ENCODE measurements around the gene TMEM138.

The TMEM138 gene

DNA sequence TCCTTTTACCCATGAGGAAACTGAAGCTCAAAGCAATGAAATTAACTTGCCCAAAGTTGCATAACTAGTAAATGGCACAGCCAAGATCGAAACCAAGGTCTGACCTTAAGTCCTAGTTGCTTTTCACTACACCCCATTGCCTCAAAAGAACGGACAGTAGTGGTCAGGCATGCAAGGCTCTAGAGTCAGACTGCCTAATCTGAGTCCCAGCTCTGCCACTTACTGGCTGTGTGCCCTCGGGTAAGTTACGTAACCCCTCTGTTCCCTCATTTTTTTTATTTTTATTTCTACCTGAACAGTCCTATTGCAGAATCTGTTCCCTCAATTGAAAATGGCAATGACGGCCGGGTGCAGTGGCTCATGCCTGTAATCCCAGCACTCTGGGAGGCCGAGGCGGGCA is 10.1 kb upstream of the TMEM138 start:
- TF ChIP-seq, protein P1, sequence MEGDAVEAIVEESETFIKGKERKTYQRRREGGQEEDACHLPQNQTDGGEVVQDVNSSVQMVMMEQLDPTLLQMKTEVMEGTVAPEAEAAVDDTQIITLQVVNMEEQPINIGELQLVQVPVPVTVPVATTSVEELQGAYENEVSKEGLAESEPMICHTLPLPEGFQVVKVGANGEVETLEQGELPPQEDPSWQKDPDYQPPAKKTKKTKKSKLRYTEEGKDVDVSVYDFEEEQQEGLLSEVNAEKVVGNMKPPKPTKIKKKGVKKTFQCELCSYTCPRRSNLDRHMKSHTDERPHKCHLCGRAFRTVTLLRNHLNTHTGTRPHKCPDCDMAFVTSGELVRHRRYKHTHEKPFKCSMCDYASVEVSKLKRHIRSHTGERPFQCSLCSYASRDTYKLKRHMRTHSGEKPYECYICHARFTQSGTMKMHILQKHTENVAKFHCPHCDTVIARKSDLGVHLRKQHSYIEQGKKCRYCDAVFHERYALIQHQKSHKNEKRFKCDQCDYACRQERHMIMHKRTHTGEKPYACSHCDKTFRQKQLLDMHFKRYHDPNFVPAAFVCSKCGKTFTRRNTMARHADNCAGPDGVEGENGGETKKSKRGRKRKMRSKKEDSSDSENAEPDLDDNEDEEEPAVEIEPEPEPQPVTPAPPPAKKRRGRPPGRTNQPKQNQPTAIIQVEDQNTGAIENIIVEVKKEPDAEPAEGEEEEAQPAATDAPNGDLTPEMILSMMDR (conservative IDR thresholded peaks at IDR 0.05; ENCODE audit: low read depth): no peak
- POLR2A ChIA-PET (ENCODE audit: low non-redundant PET): no interaction called here
- DNase-seq (ENCODE audit: low spot score): no peak
- no peak overlapping the region for H3K27ac ChIP-seq
- CTCF ChIA-PET: no interaction called here

DNA sequence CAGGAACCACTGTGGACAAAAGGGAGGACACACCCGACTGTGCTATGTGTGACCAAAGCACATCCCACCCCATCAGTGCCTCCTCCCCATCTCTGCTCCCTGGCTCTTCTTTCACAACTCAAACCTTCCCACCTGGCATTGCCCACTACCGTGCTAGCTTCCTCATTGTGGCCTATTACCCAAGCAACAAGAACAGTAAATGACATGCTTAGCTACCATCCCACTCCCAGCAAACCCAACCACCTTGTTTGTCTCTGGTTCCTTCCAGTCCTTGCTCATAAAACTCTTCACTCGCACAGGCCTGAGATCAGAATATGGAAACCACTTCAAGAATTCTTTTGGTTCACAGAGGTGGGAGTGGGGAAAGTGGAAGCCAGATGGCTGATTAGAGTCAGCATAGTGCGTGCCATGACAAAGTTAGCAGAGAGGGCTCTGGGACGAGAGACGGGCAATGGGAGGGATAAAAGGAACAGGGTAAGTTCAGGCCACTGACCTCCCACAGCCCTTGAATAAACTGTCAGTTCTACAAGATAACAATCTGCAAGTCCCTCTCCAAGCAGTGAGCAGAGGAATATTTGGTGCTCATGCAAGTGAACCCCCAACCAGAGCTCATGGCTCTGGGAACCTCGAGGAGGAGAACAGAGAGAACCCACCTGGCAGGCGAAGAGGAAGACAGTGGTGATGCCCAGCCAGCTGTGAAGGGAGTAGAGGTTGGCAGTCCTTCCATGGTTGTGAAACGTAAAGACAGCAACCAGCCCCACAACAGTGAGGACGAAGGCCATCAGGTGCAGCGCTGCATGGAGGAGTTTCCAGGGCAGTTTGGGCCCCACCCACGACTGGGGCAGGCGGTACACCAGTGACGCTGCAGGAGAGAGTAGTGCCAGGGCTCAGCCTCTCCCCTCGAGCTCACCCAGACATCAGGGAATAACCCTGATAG is 8.8 kb upstream of the TMEM138 start:
- DNase-seq (ENCODE audit: low spot score): no peak
- CTCF ChIA-PET: interaction anchor here (1.2 kb wide), 1 partner anchor 17 kb away, joined by 3 read pairs; no protein-coding TSS in a partner anchor
- TF ChIP-seq, protein P1 (conservative IDR thresholded peaks at IDR 0.05; ENCODE audit: low read depth): no peak
- peak overlapping the region; percentile 3 for H3K27ac ChIP-seq
- POLR2A ChIA-PET (ENCODE audit: low non-redundant PET): no interaction called here

DNA sequence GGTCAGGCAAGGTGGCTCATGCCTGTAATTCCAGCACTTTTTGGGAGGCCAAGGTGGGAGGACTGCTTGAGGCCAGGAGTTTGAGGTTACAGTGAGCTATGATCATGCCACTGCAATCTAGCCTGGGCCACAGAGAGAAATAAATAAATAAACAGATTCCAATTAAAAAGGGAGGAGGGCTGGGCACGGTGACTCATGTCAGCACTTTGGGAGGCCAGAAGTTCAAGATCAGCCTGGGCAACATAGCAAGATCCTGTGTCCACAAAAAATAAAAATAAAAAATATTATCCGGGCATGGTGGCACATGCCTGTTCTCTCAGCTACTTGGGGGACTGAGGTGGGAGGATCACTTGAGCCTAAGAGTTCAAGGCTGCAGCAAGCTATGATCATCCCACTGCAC is 8.0 kb upstream of the TMEM138 start:
- ChIA-PET CTCF (interaction anchor here (1.2 kb wide), 1 partner anchor 18 kb away, joined by 3 read pairs; no protein-coding TSS in a partner anchor), POLR2A (ENCODE audit: low non-redundant PET) (no interaction called here)
- peak overlapping the region; percentile 3 for H3K27ac ChIP-seq
- no peak for DNase-seq (ENCODE audit: low spot score)
- TF ChIP-seq, protein P1 (conservative IDR thresholded peaks at IDR 0.05; ENCODE audit: low read depth): no peak

GRCh38 chr11:61356706-61357105 is 5.5 kb upstream of the TMEM138 start:
- H3K27ac ChIP-seq: peak overlapping the region; percentile 29; the same call in 1 of the 2 replicates
- TF ChIP-seq, protein P1 (conservative IDR thresholded peaks at IDR 0.05; ENCODE audit: low read depth): no peak
- CTCF ChIA-PET: interaction anchor here (0.6 to 1.3 kb wide), 3 partner anchors 16 to 29 kb away, joined by 3 to 6 read pairs (median 5); no protein-coding TSS in a partner anchor
- no peak for DNase-seq (ENCODE audit: low spot score)
- POLR2A ChIA-PET (ENCODE audit: low non-redundant PET): no interaction called here

DNA sequence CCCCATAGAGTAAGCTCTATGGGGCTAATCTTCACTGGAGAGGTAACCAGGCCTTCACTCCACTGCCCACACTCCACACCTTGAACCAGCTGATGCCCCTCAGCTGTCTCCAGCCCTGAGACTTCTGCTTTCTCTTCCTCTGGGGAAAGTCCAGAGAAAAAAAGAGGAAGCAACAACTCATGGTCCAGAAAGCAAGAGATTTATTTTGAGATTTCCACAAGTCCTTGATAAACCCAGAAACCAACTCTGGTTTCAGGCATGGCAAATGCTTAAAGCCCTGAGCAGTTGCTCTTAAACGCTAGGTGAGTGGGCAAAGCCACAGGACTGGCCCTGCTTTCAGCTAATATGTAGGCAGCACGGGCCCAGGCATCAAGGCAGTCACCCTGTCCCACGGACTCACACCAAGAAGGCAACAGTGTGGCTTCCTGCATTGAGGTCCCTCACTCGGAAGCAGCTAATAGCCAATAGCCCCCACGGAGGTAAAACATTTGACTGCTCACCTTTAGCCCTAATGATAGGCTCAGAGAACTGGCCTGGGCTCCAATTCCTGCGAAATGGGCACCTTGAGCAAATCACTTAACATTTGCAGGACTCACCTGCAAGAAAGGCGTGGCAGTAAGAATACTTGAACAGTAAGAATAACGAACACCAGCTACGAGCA is 4.8 kb upstream of the TMEM138 start:
- H3K27ac ChIP-seq: peak overlapping the region; percentile 35
- DNase-seq (ENCODE audit: low spot score): no peak
- ChIA-PET CTCF (interaction anchor here (1.0 to 1.3 kb wide), 3 partner anchors 21 to 28 kb away, joined by 4 to 6 read pairs (median 5); no protein-coding TSS in a partner anchor), POLR2A (ENCODE audit: low non-redundant PET) (no interaction called here)
- TF ChIP-seq, protein P1 (conservative IDR thresholded peaks at IDR 0.05; ENCODE audit: low read depth): no peak

- no peak overlapping the region for H3K27ac ChIP-seq
- no peak for DNase-seq (ENCODE audit: low spot score)
- ChIA-PET CTCF (interaction anchor here (1.0 kb wide), 1 partner anchor 22 kb away, joined by 4 read pairs; no protein-coding TSS in a partner anchor), POLR2A (ENCODE audit: low non-redundant PET) (no interaction called here)
- TF ChIP-seq, protein P1 (conservative IDR thresholded peaks at IDR 0.05; ENCODE audit: low read depth): no peak
These were observed 4.3 kb upstream of the TMEM138 start for GRCh38 chr11:61357894-61358239.

Measured in RWPE1 (cell line).